GM12878 (cell line): Measurements from ENCODE around the gene GMIP. TPM values are rescaled to one million over a fixed set of nuclear protein-coding genes. Genes with fewer than 3 reads are reported as not detected.

Source experiments
- ATF7 ChIP-seq: fragments of 450-650 bp; IDR thresholded peaks from 2 replicates; pipeline ENCODE4 v1.6.1; 2016; ENCODE audit warnings: low read depth, mild to moderate bottlenecking
- CBX5 ChIP-seq: sonication (generic); IDR thresholded peaks from 2 replicates; pipeline ENCODE4 v1.6.1; 2016; ENCODE audit warnings: low read depth, moderate library complexity, mild to moderate bottlenecking, inconsistent platforms
- CREB1 ChIP-seq: IDR thresholded peaks from 2 replicates; pipeline ENCODE4 v1.6.1; 2012; ENCODE audit warnings: low read depth, mild to moderate bottlenecking, inconsistent platforms
- DPF2 ChIP-seq: fragments of 450-650 bp; IDR thresholded peaks from 2 replicates; pipeline ENCODE4 v1.6.1; 2017; ENCODE audit warnings: mild to moderate bottlenecking
- HDAC6 ChIP-seq: fragments of 200-600 bp; sonication (generic); IDR thresholded peaks from one replicate; pipeline ENCODE4 v1.8.0; 2017; ENCODE audit warnings: antibody characterized with exemption; ENCODE audit not compliant: unreplicated experiment
- HDGF ChIP-seq: fragments of 450-650 bp; IDR thresholded peaks from 2 replicates; pipeline ENCODE4 v1.6.1; 2016; ENCODE audit warnings: antibody characterized with exemption
- KAT2A ChIP-seq: conservative IDR thresholded peaks from 2 replicates; pipeline ENCODE4 v1.6.1; 2011; ENCODE audit warnings: low read depth, low read length; ENCODE audit not compliant: control insufficient read depth
- KLF5 ChIP-seq: fragments of 450-650 bp; IDR thresholded peaks from 2 replicates; pipeline ENCODE4 v1.6.1; 2014; ENCODE audit warnings: mild to moderate bottlenecking; ENCODE audit not compliant: partially characterized antibody
- MYC ChIP-seq: IDR thresholded peaks from 2 replicates; pipeline ENCODE4 v1.6.1; 2011; ENCODE audit warnings: mild to moderate bottlenecking, low read length, moderate library complexity, inconsistent platforms; ENCODE audit not compliant: insufficient read depth, insufficient replicate concordance, insufficient read length, severe bottlenecking
- NBN ChIP-seq: fragments of 450-650 bp; IDR thresholded peaks from 2 replicates; pipeline ENCODE4 v1.6.1; 2016
- POLR2AphosphoS2 ChIP-seq: IDR thresholded peaks from 2 replicates; pipeline ENCODE4 v1.6.1; 2011; ENCODE audit warnings: low read depth, mild to moderate bottlenecking, low read length, improper control_type of control experiment, moderate library complexity
- POU2F2 ChIP-seq: IDR thresholded peaks from 3 replicates; pipeline ENCODE4 v1.6.1; 2011; ENCODE audit warnings: low read depth, mild to moderate bottlenecking, low read length, borderline replicate concordance
- RFX5 ChIP-seq: IDR thresholded peaks from 2 replicates; pipeline ENCODE4 v1.6.1; 2011; ENCODE audit warnings: low read depth, low read length, improper control_type of control experiment
- RUNX3 ChIP-seq: IDR thresholded peaks from 2 replicates; pipeline ENCODE4 v1.6.1; 2012; ENCODE audit warnings: low read length, inconsistent platforms
- SIX5 ChIP-seq: IDR thresholded peaks from 2 replicates; pipeline ENCODE4 v1.6.1; 2011; ENCODE audit warnings: mild to moderate bottlenecking, low read depth, low read length, moderate library complexity; ENCODE audit not compliant: severe bottlenecking
- SREBF2 ChIP-seq: IDR thresholded peaks from 2 replicates; pipeline ENCODE4 v1.6.1; 2012; ENCODE audit warnings: mild to moderate bottlenecking, low read length
- TCF3 ChIP-seq: IDR thresholded peaks from 2 replicates; pipeline ENCODE4 v1.6.1; 2012; ENCODE audit warnings: low read depth, mild to moderate bottlenecking, low read length, borderline replicate concordance; ENCODE audit not compliant: insufficient read depth
- ZNF217 ChIP-seq: fragments of 450-650 bp; IDR thresholded peaks from 2 replicates; pipeline ENCODE4 v1.6.1; 2017; ENCODE audit warnings: antibody characterized with exemption, mild to moderate bottlenecking
- ZNF384 ChIP-seq: IDR thresholded peaks from 2 replicates; pipeline ENCODE4 v1.6.1; 2012; ENCODE audit warnings: low read depth, mild to moderate bottlenecking, low read length, improper control_type of control experiment, borderline replicate concordance
- ZSCAN29 ChIP-seq: fragments of 450-650 bp; IDR thresholded peaks from 2 replicates; pipeline ENCODE4 v1.6.1; 2017; ENCODE audit warnings: mild to moderate bottlenecking, moderate library complexity
- polyA plus RNA-seq, 11 experiments: library from polyadenylated mRNA; depleted of rRNA in 4 of 11; unstranded in 6 of 11; stranded (reverse) in 5 of 11; fragments of >200 nt; fragmentation: Nextera tagmentation in 4 of 11; fragmentation: Illumina TruSeq in 1 of 11; extraction: Ambion mirVana in 4 of 11; extraction: Trizol in 1 of 11; gene quantifications; 1 replicate in 1 of 11; 2 replicates in 10 of 11; pipeline versions ENCODE4 v1.2.1 to v1.2.3, GENCODE V29; 2011 to 2016; ENCODE audit warnings: inconsistent platforms in 2 of 11, missing spikeins in 2 of 11, low read depth in 1 of 11
- total RNA-seq, 4 experiments: library from RNA; depleted of rRNA in 3 of 4; stranded (reverse); fragments of >200 nt in 3 of 4; fragmentation: Illumina TruSeq in 1 of 4; extraction: Trizol in 1 of 4; gene quantifications; 2 replicates each; pipeline versions ENCODE4 v1.2.1 to v1.2.3, GENCODE V29; 2013 to 2021
- TF ChIP-seq, protein P1 (sequence below): fragments of 450-650 bp; formaldehyde crosslinking; IDR thresholded peaks from 2 replicates; pipeline ENCODE4 v1.5.0; 2022; ENCODE audit warnings: mild to moderate bottlenecking, missing genetic modification characterization
- TF ChIP-seq, protein P2 (sequence below): fragments of 450-650 bp; formaldehyde crosslinking; IDR thresholded peaks from 2 replicates; pipeline ENCODE4 v1.4.0; 2020; ENCODE audit warnings: mild to moderate bottlenecking, moderate library complexity
- TF ChIP-seq, protein P3 (sequence below): fragments of 450-650 bp; IDR thresholded peaks from 2 replicates; pipeline ENCODE4 v1.6.1; 2014; ENCODE audit warnings: mild to moderate bottlenecking

GMIP gene
- total and polyA plus RNA-seq, 10 of the 15 experiments (the other 5 are each of a cell fraction or from before 2014, with no cell fraction given): 1.5 to 63.5 (median 22.3) TPM

DNA sequence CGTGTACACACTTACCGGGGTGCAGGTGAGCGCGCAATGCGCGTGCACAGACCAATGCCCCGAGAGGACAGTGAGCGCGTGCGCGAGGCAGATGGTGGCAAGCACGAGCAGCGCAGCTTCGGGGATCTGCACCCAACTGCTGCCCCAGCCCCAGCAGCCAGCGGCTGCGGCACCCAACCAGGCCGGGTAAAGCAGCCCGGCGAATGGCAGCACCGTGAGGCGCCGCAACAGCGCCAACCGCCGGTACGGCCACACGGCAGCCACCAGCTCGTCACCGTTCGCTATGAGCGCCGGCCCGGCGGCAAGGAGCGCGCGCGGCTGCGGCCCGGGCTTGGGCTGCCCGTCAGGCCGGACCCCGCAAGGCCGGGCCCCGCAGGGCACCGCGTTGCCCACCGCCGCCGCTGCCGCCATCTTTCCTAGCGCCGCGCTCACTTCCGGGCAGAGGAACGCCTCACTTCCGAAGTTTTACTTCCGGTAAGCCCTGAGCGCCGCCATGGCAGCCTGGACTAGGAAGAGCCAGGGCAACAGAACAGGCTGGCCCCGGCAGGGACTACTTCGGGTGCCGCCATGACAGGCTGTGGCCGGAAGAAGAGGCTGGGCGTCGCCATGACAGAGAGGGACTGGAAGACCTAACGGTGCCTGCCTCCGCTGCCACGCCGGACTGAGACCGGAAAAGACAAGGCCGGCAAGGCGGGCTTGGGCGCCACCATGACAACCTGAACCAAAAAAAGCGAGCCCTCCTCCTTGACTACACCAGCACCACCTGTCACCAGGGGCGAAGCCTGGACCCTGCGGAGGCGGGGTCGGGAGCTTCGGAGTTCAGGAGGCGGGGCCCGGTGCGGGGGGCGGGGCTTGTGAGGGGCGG is 20.0 kb upstream of the GMIP start, which contains the start of gene ATP13A1 (continued):
- peak; percentile 62 for TF ChIP-seq MYC
- TF ChIP-seq CBX5: no peak
- peak; percentile 81 for TF ChIP-seq ZNF384
- peak; percentile 30; the same call in 1 of the 2 replicates for TF ChIP-seq ZNF217
- peak; percentile 39; the same call in 1 of the 2 replicates for TF ChIP-seq RUNX3
- TF ChIP-seq KLF5: peak; percentile 81
- peak; percentile 77 for TF ChIP-seq SIX5
- TF ChIP-seq HDAC6: no peak
- no peak for TF ChIP-seq KAT2A
- TF ChIP-seq POLR2AphosphoS2: peak; percentile 63; the same call in 1 of the 2 replicates
- no peak for TF ChIP-seq SREBF2
- TF ChIP-seq CREB1: peak; percentile 83; the same call in 1 of the 2 replicates
- TF ChIP-seq TCF3: 0 out of 2 replicates have a peak, but pooled peaks have one; percentile 21
- peak; percentile 86 for TF ChIP-seq DPF2
- TF ChIP-seq HDGF: no peak; the same call in none of the 2 replicates
- TF ChIP-seq ZSCAN29: 0 out of 2 replicates have a peak, but pooled peaks have one; percentile 51
- peak; percentile 62 for TF ChIP-seq NBN
- no peak for TF ChIP-seq ATF7
- 0 out of 2 replicates have a peak, but pooled peaks have one; percentile 18 for TF ChIP-seq RFX5
- TF ChIP-seq, protein P1, sequence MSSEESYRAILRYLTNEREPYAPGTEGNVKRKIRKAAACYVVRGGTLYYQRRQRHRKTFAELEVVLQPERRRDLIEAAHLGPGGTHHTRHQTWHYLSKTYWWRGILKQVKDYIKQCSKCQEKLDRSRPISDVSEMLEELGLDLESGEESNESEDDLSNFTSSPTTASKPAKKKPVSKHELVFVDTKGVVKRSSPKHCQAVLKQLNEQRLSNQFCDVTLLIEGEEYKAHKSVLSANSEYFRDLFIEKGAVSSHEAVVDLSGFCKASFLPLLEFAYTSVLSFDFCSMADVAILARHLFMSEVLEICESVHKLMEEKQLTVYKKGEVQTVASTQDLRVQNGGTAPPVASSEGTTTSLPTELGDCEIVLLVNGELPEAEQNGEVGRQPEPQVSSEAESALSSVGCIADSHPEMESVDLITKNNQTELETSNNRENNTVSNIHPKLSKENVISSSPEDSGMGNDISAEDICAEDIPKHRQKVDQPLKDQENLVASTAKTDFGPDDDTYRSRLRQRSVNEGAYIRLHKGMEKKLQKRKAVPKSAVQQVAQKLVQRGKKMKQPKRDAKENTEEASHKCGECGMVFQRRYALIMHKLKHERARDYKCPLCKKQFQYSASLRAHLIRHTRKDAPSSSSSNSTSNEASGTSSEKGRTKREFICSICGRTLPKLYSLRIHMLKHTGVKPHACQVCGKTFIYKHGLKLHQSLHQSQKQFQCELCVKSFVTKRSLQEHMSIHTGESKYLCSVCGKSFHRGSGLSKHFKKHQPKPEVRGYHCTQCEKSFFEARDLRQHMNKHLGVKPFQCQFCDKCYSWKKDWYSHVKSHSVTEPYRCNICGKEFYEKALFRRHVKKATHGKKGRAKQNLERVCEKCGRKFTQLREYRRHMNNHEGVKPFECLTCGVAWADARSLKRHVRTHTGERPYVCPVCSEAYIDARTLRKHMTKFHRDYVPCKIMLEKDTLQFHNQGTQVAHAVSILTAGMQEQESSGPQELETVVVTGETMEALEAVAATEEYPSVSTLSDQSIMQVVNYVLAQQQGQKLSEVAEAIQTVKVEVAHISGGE (CRISPR knock-in tag): no peak; the same call in 1 of the 2 replicates
- TF ChIP-seq, protein P2, sequence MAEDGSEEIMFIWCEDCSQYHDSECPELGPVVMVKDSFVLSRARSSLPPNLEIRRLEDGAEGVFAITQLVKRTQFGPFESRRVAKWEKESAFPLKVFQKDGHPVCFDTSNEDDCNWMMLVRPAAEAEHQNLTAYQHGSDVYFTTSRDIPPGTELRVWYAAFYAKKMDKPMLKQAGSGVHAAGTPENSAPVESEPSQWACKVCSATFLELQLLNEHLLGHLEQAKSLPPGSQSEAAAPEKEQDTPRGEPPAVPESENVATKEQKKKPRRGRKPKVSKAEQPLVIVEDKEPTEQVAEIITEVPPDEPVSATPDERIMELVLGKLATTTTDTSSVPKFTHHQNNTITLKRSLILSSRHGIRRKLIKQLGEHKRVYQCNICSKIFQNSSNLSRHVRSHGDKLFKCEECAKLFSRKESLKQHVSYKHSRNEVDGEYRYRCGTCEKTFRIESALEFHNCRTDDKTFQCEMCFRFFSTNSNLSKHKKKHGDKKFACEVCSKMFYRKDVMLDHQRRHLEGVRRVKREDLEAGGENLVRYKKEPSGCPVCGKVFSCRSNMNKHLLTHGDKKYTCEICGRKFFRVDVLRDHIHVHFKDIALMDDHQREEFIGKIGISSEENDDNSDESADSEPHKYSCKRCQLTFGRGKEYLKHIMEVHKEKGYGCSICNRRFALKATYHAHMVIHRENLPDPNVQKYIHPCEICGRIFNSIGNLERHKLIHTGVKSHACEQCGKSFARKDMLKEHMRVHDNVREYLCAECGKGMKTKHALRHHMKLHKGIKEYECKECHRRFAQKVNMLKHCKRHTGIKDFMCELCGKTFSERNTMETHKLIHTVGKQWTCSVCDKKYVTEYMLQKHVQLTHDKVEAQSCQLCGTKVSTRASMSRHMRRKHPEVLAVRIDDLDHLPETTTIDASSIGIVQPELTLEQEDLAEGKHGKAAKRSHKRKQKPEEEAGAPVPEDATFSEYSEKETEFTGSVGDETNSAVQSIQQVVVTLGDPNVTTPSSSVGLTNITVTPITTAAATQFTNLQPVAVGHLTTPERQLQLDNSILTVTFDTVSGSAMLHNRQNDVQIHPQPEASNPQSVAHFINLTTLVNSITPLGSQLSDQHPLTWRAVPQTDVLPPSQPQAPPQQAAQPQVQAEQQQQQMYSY (CRISPR knock-in tag): no peak
- TF ChIP-seq, protein P3, sequence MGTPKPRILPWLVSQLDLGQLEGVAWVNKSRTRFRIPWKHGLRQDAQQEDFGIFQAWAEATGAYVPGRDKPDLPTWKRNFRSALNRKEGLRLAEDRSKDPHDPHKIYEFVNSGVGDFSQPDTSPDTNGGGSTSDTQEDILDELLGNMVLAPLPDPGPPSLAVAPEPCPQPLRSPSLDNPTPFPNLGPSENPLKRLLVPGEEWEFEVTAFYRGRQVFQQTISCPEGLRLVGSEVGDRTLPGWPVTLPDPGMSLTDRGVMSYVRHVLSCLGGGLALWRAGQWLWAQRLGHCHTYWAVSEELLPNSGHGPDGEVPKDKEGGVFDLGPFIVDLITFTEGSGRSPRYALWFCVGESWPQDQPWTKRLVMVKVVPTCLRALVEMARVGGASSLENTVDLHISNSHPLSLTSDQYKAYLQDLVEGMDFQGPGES: 0 out of 2 replicates have a peak, but pooled peaks have one; percentile 13
- peak; percentile 40; the same call in 2 of the 3 replicates for TF ChIP-seq POU2F2
